ENCODE data around the gene PRMT7. TPM values are rescaled to one million over a fixed set of nuclear protein-coding genes. Genes with fewer than 3 reads are reported as not detected.
A peak's percentile ranks its signal among the peaks of the same experiment; 100 is the strongest.

PRMT7 gene
- total and polyA plus RNA-seq, 2 of the 8 experiments (the other 6 are each of a cell fraction or from before 2014, with no cell fraction given) = 48.2 to 49.3 TPM

GRCh38 chr16:68395167-68395786, 84.5 kb downstream of the PRMT7 start:
- H3K18ac ChIP-seq (ENCODE audit: extremely low read depth, low read length) = peak overlapping the region; percentile 13; the same call in 1 of the 2 replicates
- H4K5ac ChIP-seq (ENCODE audit: insufficient read length, low read depth, low read length) = no peak overlapping the region
- no peaks in the 10 kb centered on the region for H3K79me1 ChIP-seq (ENCODE audit: low read depth, low read length)
- peak overlapping the region; percentile 72; the same call in 1 of the 2 replicates for H2BK20ac ChIP-seq (ENCODE audit: low read length)
- H3K23me2 ChIP-seq (ENCODE audit: low read depth, low read length) = no peaks in the 10 kb centered on the region
- H3K4me3 ChIP-seq (ENCODE audit: extremely low read depth in 1 of 4, insufficient read depth in 2 of 4, low read depth in 3 of 4, low read length in 4 of 4) = no peak overlapping the region
- H3K9me3 ChIP-seq (ENCODE audit: insufficient read depth in 2 of 2, low read depth in 1 of 2, low read length in 1 of 2) = no peaks in the 10 kb centered on the region
- H3K9ac ChIP-seq (replicated peaks in 1 of 4; ENCODE audit: extremely low read depth in 1 of 4, low read depth in 3 of 4, low read length in 3 of 4) = no peak overlapping the region
- H2AFZ ChIP-seq (ENCODE audit: low read length) = no peak overlapping the region
- CTCF ChIA-PET (ENCODE audit: partially characterized antibody) = interaction anchor here (0.5 to 7.1 kb wide), 16 partner anchors 8 to 133 kb away, joined by 3 to 55 read pairs (median 4); no protein-coding TSS in a partner anchor
- 0 out of 2 replicates have a peak overlapping the region, but pooled peaks have one; percentile 16 for H2BK15ac ChIP-seq (ENCODE audit: low read length)
- no peaks in the 10 kb centered on the region for H3K79me2 ChIP-seq (ENCODE audit: control insufficient read depth in 1 of 2, insufficient read depth in 2 of 2, low read length in 2 of 2)
- no peaks in the 10 kb centered on the region for H3K27me3 ChIP-seq (replicated peaks in 1 of 4; ENCODE audit: control insufficient read depth in 3 of 4, extremely low read depth in 1 of 4, insufficient read depth in 3 of 4, low read length in 3 of 4)
- H2AK5ac ChIP-seq (ENCODE audit: low read depth, low read length) = no peak overlapping the region
- no peak overlapping the region for H3K27ac ChIP-seq (ENCODE audit: low read depth, low read length)
- no peak overlapping the region; the same call in 1 of the 2 replicates for H2BK12ac ChIP-seq (ENCODE audit: low read depth, low read length)
- FAIRE-seq (no peak), DNase-seq (ENCODE audit: low read depth in 1 of 2, low spot score in 2 of 2) (no peak)
- no peak overlapping the region for H3K4ac ChIP-seq (replicated peaks; ENCODE audit: insufficient read length, low read depth, low read length)
- no peak for TF ChIP-seq KDM4A (IDR thresholded peaks at IDR 0.05; ENCODE audit: low read depth, low read length, severe bottlenecking)
- H2BK120ac ChIP-seq (replicated peaks; ENCODE audit: low read depth, low read length) = no peak overlapping the region
- H3K56ac ChIP-seq (replicated peaks; ENCODE audit: insufficient read length, low read depth, low read length) = no peak overlapping the region
- H3K14ac ChIP-seq (ENCODE audit: insufficient read length) = no peak overlapping the region
- H4K91ac ChIP-seq (replicated peaks; ENCODE audit: insufficient read length, low read length) = no peak overlapping the region
- no peak overlapping the region for H4K8ac ChIP-seq (ENCODE audit: extremely low read depth, insufficient read depth, low read length)
- no peak overlapping the region for H3K4me2 ChIP-seq (ENCODE audit: insufficient read depth in 1 of 2, low read depth in 2 of 2, low read length in 2 of 2)
- 89% methylated on average over 8 of the region's 8 CpGs; no CpG with 5 or more reads in 1 of the 2 experiments for WGBS, 2 experiments (ENCODE audit: extremely low coverage in 1 of 2, insufficient coverage in 1 of 2, insufficient read length in 1 of 2, insufficient replicate concordance in 2 of 2, low coverage in 1 of 2, low lambda C conversion rate in 2 of 2, missing lambda C conversion rate in 1 of 2)
- no peaks in the 10 kb centered on the region for H4K20me1 ChIP-seq (replicated peaks in 1 of 2; ENCODE audit: control insufficient read depth in 1 of 2, insufficient read depth in 2 of 2, low read length in 2 of 2)
- H3K4me1 ChIP-seq (replicated peaks in 1 of 4; ENCODE audit: control insufficient read depth in 3 of 4, insufficient read depth in 4 of 4, low read length in 3 of 4) = peaks cover 0 to 11% (median 2%) of the 10 kb centered on the region in 4 experiments; a peak in 5 of 7 replicates
- H3K36me3 ChIP-seq (ENCODE audit: control insufficient read depth in 2 of 4, insufficient read depth in 4 of 4, low read length in 3 of 4) = no peaks in the 10 kb centered on the region
- POLR2A ChIA-PET (ENCODE audit: partially characterized antibody) = interaction anchor here (0.6 to 1.4 kb wide), 4 partner anchors 10 to 107 kb away, joined by 3 to 4 read pairs (median 3); no protein-coding TSS in a partner anchor
- no peak overlapping the region for H3K23ac ChIP-seq (ENCODE audit: insufficient read length)
- H2BK5ac ChIP-seq (ENCODE audit: low read depth, low read length) = no peak overlapping the region
